ENCODE measurements around the gene UBA7. TPM values are rescaled to one million over a fixed set of nuclear protein-coding genes. Genes with fewer than 3 reads are reported as not detected.
A peak's percentile ranks its signal among the peaks of the same experiment; 100 is the strongest.
"Not testable (repeated sequence)": the region's sequence is repeated elsewhere in the genome, so short reads cannot be mapped to it uniquely, and the experiment has no call there.

UBA7 gene
- total RNA-seq, 2 donors from 2014 or later = 89.5 to 105 TPM

- Mint-ChIP-seq H3K4me1 (ENCODE audit: low read depth in 2 of 2) (no peaks in the 10 kb centered on the region), H3K27me3 (no peaks in the 10 kb centered on the region), H3K4me3 (no peak overlapping the region), H3K9me3 (no peaks in the 10 kb centered on the region), H3K27ac (no peak overlapping the region), H3K36me3 (no peaks in the 10 kb centered on the region)
- ATAC-seq (no peak), DNase-seq (ENCODE audit: low spot score) (peak; percentile 34)
These were observed 17.6 kb upstream of the UBA7 start for GRCh38 chr3:49831341-49831740.

GRCh38 chr3:49826016-49826415, 12.3 kb upstream of the UBA7 start:
- no peak for ATAC-seq
- Mint-ChIP-seq H3K36me3 (no peaks in the 10 kb centered on the region), H3K27ac (no peak overlapping the region), H3K27me3 (no peaks in the 10 kb centered on the region), H3K4me1 (ENCODE audit: low read depth in 2 of 2) (no peaks in the 10 kb centered on the region), H3K4me3 (no peak overlapping the region), H3K9me3 (no peaks in the 10 kb centered on the region)
- DNase-seq (ENCODE audit: low spot score) = peak; percentile 18

- not testable (repeated sequence) for H3K4me3 Mint-ChIP-seq; H3K27me3 Mint-ChIP-seq; H3K36me3 Mint-ChIP-seq; DNase-seq (ENCODE audit: low spot score); H3K4me1 Mint-ChIP-seq (ENCODE audit: low read depth in 2 of 2); H3K9me3 Mint-ChIP-seq; ATAC-seq
- H3K27ac Mint-ChIP-seq = peak overlapping the region in 1 of 2 donors; percentile 43
These were observed 9.4 kb upstream of the UBA7 start for GRCh38 chr3:49823131-49823530.

- Mint-ChIP-seq H3K4me1 (ENCODE audit: low read depth in 2 of 2) (peaks cover 12 to 28% of the 10 kb centered on the region in 2 donors), H3K27me3 (no peaks in the 10 kb centered on the region), H3K9me3 (no peaks in the 10 kb centered on the region), H3K27ac (peak overlapping the region; percentile 88 to 95), H3K36me3 (no peaks in the 10 kb centered on the region), H3K4me3 (peak overlapping the region; percentile 91)
- ATAC-seq (peak; percentile 1 to 4), DNase-seq (ENCODE audit: low spot score) (peak; percentile 50)
These were observed 747 bp downstream of the UBA7 start for GRCh38 chr3:49812916-49813496.

DNA sequence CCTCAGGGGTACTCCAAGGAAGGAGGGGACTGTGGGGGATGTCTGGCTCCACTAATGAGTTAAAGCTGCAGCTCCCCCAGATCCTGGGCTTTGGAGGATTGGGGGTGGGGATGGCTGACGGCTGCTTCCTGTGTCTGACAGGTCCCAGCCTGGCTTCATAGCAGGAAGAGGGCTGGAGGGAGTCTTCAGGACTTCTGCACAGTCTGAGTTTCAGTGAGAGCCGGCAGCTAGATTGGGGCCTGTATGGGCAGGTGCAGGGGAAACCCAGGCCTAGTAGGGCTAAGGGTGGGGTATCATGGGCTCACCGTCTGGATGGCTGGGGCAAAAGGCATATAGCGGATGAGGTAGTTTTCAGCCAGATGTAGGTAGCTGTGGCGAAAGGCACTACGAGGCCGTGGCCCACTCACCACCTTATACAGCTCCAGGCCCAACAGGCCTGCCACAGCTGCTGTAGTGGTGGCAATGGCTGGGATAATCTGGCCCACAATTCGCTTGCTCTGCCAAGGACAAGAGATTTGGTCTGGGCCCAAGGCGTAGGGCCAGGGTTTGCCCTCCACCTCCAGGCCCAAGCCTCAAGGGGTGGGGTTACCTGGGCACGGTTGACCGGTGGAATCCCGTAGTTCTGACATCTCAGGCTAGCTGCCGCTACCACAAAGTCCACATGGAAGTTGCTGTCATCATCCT, 6.2 kb downstream of the UBA7 start:
- ATAC-seq = no peak
- Mint-ChIP-seq H3K36me3 (no peaks in the 10 kb centered on the region), H3K4me1 (ENCODE audit: low read depth in 2 of 2) (peaks cover 12 to 22% of the 10 kb centered on the region in 2 donors)

GRCh38 chr3:49806850-49807249, 6.9 kb downstream of the UBA7 start:
- Mint-ChIP-seq H3K27ac (no peak overlapping the region), H3K36me3 (no peaks in the 10 kb centered on the region), H3K27me3 (peaks cover 2 to 6% of the 10 kb centered on the region in 2 donors), H3K4me1 (ENCODE audit: low read depth in 2 of 2) (peaks cover 17 to 27% of the 10 kb centered on the region in 2 donors), H3K4me3 (no peak overlapping the region), H3K9me3 (no peaks in the 10 kb centered on the region)
- no peak for ATAC-seq
- no peak for DNase-seq (ENCODE audit: low spot score)

More for the DNA sequence above, 6.2 kb downstream of the UBA7 start:
- no peak overlapping the region for H3K4me3 Mint-ChIP-seq
- no peak for DNase-seq (ENCODE audit: low spot score)
- no peaks in the 10 kb centered on the region for H3K9me3 Mint-ChIP-seq
- H3K27me3 Mint-ChIP-seq = no peaks in the 10 kb centered on the region
- no peak overlapping the region for H3K27ac Mint-ChIP-seq

- DNase-seq (ENCODE audit: low spot score) (no peak), ATAC-seq (no peak)
- Mint-ChIP-seq H3K27me3 (peaks cover 9 to 13% of the 10 kb centered on the region in 2 donors), H3K27ac (no peak overlapping the region), H3K9me3 (no peaks in the 10 kb centered on the region), H3K4me3 (no peak overlapping the region), H3K36me3 (no peaks in the 10 kb centered on the region), H3K4me1 (ENCODE audit: low read depth in 2 of 2) (peaks cover 24 to 34% of the 10 kb centered on the region in 2 donors)
These were observed 7.7 kb downstream of the UBA7 start for GRCh38 chr3:49805897-49806701.

GRCh38 chr3:49805367-49805782, 8.4 kb downstream of the UBA7 start:
- Mint-ChIP-seq H3K36me3 (no peaks in the 10 kb centered on the region), H3K4me1 (ENCODE audit: low read depth in 2 of 2) (peaks cover 25 to 35% of the 10 kb centered on the region in 2 donors), H3K9me3 (no peaks in the 10 kb centered on the region), H3K27ac (peak overlapping the region; percentile 25 to 64), H3K27me3 (peaks cover 11 to 16% of the 10 kb centered on the region in 2 donors), H3K4me3 (peak overlapping the region; percentile 26)
- no peak for ATAC-seq
- no peak for DNase-seq (ENCODE audit: low spot score)

GRCh38 chr3:49804141-49805041, 9.4 kb downstream of the UBA7 start:
- H3K27ac Mint-ChIP-seq = peak overlapping the region; percentile 25 to 64
- no peaks in the 10 kb centered on the region for H3K9me3 Mint-ChIP-seq
- peaks cover 25 to 35% of the 10 kb centered on the region in 2 donors for H3K4me1 Mint-ChIP-seq (ENCODE audit: low read depth in 2 of 2)
- H3K4me3 Mint-ChIP-seq = peak overlapping the region; percentile 82
- ATAC-seq = no peak
- H3K27me3 Mint-ChIP-seq = peaks cover 11 to 16% of the 10 kb centered on the region in 2 donors
- peak; percentile 51 for DNase-seq (ENCODE audit: low spot score)
- no peaks in the 10 kb centered on the region for H3K36me3 Mint-ChIP-seq

GRCh38 chr3:49803465-49804140, 10.2 kb downstream of the UBA7 start:
- Mint-ChIP-seq H3K4me1 (ENCODE audit: low read depth in 2 of 2) (peaks cover 25 to 33% of the 10 kb centered on the region in 2 donors), H3K9me3 (no peaks in the 10 kb centered on the region), H3K4me3 (peak overlapping the region; percentile 82), H3K27me3 (peaks cover 11 to 16% of the 10 kb centered on the region in 2 donors), H3K36me3 (no peaks in the 10 kb centered on the region), H3K27ac (no peak overlapping the region)
- ATAC-seq (peak; percentile 0 to 27), DNase-seq (ENCODE audit: low spot score) (no peak)

- peak; percentile 91 for DNase-seq (ENCODE audit: low spot score)
- H3K4me1 Mint-ChIP-seq (ENCODE audit: low read depth in 2 of 2) = peaks cover 25 to 26% of the 10 kb centered on the region in 2 donors
- peak within 1 kb of the TSS; percentile 34 to 81 for H3K27ac Mint-ChIP-seq
- peak within 1 kb of the TSS; percentile 82 for H3K4me3 Mint-ChIP-seq
- H3K36me3 Mint-ChIP-seq = no peaks in the 10 kb centered on the region
- H3K9me3 Mint-ChIP-seq = no peaks in the 10 kb centered on the region
- peaks cover 11 to 16% of the 10 kb centered on the region in 2 donors for H3K27me3 Mint-ChIP-seq
- ATAC-seq = peak; percentile 90 to 94
These were observed 10.9 kb downstream of the UBA7 start, which contains the start of gene INKA1 for GRCh38 chr3:49802719-49803464. Gene INKA1 (plus strand): TSS chr3:49803261. CDS start chr3:49803393, 132 bp downstream.

DNA sequence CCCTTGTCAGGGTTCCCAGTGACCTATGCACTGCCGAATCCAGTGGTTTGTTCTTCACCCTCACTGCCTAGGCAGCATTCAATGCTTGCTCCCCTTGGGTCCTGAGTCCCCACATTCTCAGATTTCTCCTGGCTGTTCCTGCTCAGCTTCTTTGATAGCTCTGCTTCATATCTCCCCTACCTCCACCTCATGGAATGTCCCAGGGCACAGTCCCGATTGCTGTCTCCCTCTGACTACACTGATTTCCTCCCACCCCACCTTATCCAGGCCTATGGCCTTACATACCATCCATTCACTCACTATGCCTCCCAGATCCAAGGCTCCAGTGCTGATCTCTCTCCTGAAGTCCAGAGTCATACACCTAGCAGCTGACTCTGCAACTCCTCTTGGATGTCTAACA, 12.6 kb downstream of the UBA7 start:
- peaks cover 25 to 26% of the 10 kb centered on the region in 2 donors for H3K4me1 Mint-ChIP-seq (ENCODE audit: low read depth in 2 of 2)
- peaks cover 11 to 16% of the 10 kb centered on the region in 2 donors for H3K27me3 Mint-ChIP-seq
- peak overlapping the region in 1 of 2 donors; percentile 14 for H3K27ac Mint-ChIP-seq
- peak overlapping the region; percentile 82 for H3K4me3 Mint-ChIP-seq
- no peak for ATAC-seq
- DNase-seq (ENCODE audit: low spot score) = no peak
- no peaks in the 10 kb centered on the region for H3K36me3 Mint-ChIP-seq
- H3K9me3 Mint-ChIP-seq = no peaks in the 10 kb centered on the region

Data from natural killer cell treated with Interleukin-12 subunit alpha and Interleukin-12 subunit beta and Interleukin-15 and Interleukin-18, amount 100 ng/mL, for 72 hours (primary cell).